ENCODE measurements around the gene ERMP1. TPM values are rescaled to one million over a fixed set of nuclear protein-coding genes. Genes with fewer than 3 reads are reported as not detected.

The ERMP1 gene
- total and polyA plus RNA-seq, 2 donors (not counting 3 experiments of a cell fraction or from before 2014, with no cell fraction given), result 9.7 to 16.6 TPM

- dilution Hi-C loops (cut with MboI; ENCODE audit: extremely low pct_ligation_motif_present, low sequenced_read_pairs) (no loop called here), intact Hi-C loops (cut with micrococcal nuclease) (no loop called here)
- no peak for TF ChIP-seq CTCF (IDR thresholded peaks at IDR 0.05; ENCODE audit: extremely low read depth in 1 of 2, insufficient read depth in 1 of 2, low read depth in 1 of 2, low read length in 2 of 2)
- TF ChIP-seq EZH2 (IDR thresholded peaks at IDR 0.05; ENCODE audit: borderline replicate concordance, low read depth, low read length, severe bottlenecking), result no peak
- TF ChIP-seq POLR2AphosphoS5 (IDR thresholded peaks at IDR 0.05; ENCODE audit: insufficient read depth, low read depth, low read length), result no peak
- no peak for TF ChIP-seq FOS (IDR thresholded peaks at IDR 0.05; ENCODE audit: borderline replicate concordance, insufficient read depth, low read length)
- TF ChIP-seq POLR2A (IDR thresholded peaks at IDR 0.05; ENCODE audit: low read depth, low read length), result no peak
- no peak for TF ChIP-seq GATA2 (IDR thresholded peaks at IDR 0.05; ENCODE audit: insufficient read depth, insufficient read length, low read depth, low read length)
- ChIA-PET CTCF (interaction anchor here (0.8 to 1.3 kb wide), 5 partner anchors 13 to 159 kb away, joined by 3 to 4 read pairs (median 3); no protein-coding TSS in a partner anchor), POLR2A (interaction anchor here (0.6 kb wide), 1 partner anchor 106 kb away, joined by 4 read pairs; no protein-coding TSS in a partner anchor)
- H3K9ac ChIP-seq (replicated peaks; ENCODE audit: extremely low read depth, insufficient read depth, low read length), result no peak overlapping the region
- no peaks in the 10 kb centered on the region for H3K79me2 ChIP-seq (ENCODE audit: control insufficient read depth, insufficient read depth, low read length)
- no peaks in the 10 kb centered on the region for H3K27me3 ChIP-seq (ENCODE audit: control insufficient read depth in 2 of 2, insufficient read depth in 2 of 2, low read length in 2 of 2)
- BruUV-seq (replicated peaks), result no TSS peak
- DNase-seq (ENCODE audit: low read depth, low spot score), result no peak
- no peaks in the 10 kb centered on the region for H3K9me1 ChIP-seq (replicated peaks; ENCODE audit: control insufficient read depth, extremely low read depth, insufficient read depth, low read length)
- no peak overlapping the region for H2AFZ ChIP-seq (ENCODE audit: low read depth, low read length)
- no peaks in the 10 kb centered on the region for H3K36me3 ChIP-seq (ENCODE audit: control insufficient read depth in 2 of 2, extremely low read depth in 1 of 2, insufficient read depth in 2 of 2, low read length in 2 of 2)
- no peak overlapping the region for H3K27ac ChIP-seq (ENCODE audit: insufficient read depth, low read depth, low read length)
- H3K4me3 ChIP-seq (replicated peaks in 1 of 3; ENCODE audit: insufficient read depth in 1 of 3, low read depth in 1 of 3, low read length in 3 of 3), result no peak overlapping the region
- H3K4me1 ChIP-seq (ENCODE audit: control insufficient read depth, extremely low read depth, insufficient read depth, low read length), result no peaks in the 10 kb centered on the region
- no peak overlapping the region for H3K4me2 ChIP-seq (ENCODE audit: insufficient read depth, low read length)
- no peaks in the 10 kb centered on the region for H3K9me3 ChIP-seq (replicated peaks; ENCODE audit: control insufficient read depth, insufficient read depth, low read length)
- no peak for FAIRE-seq
- no peaks in the 10 kb centered on the region for H4K20me1 ChIP-seq (replicated peaks; ENCODE audit: control insufficient read depth, extremely low read depth, insufficient read depth, low read length)
Measured at GRCh38 chr9:5864446-5864845, 31.5 kb upstream of the ERMP1 start.

Data from endothelial cell of umbilical vein (primary cell).